PC-3 (cell line): ENCODE measurements around the gene TMEM187.

ENCODE experiments used
- EZH2phosphoT487 ChIP-seq: fragments of 300-600 bp; sonication (generic); IDR thresholded peaks from 2 replicates; pipeline ENCODE4 v1.6.1; 2018; ENCODE audit warnings: mild to moderate bottlenecking, antibody characterized with exemption, low read length, borderline replicate concordance
- TF ChIP-seq, protein P1 (sequence below): fragments of 300-600 bp; sonication (generic); conservative IDR thresholded peaks from 2 replicates; pipeline ENCODE4 v1.5.1; 2017; ENCODE audit warnings: antibody characterized with exemption, low read depth, mild to moderate bottlenecking, low read length

DNA sequence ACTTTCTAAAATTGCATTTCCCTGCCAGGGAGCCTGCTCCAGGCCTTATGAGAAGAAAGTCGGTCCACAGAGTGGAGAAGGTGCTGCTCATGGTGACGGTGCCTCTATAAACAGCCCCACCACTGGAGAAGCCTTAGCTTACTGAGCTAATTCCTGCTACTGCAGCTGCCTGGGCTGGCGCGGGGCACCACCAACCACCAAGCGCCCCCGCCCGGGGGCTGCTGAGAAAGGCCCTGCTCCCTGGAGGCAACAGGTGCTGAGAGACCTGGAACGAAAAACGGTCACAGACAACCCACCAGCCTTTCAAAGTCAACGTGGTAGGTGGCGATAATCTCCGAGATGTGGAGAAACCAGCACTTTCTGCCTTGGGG is 3.8 kb upstream of the TMEM187 start:
- TF ChIP-seq, protein P1, sequence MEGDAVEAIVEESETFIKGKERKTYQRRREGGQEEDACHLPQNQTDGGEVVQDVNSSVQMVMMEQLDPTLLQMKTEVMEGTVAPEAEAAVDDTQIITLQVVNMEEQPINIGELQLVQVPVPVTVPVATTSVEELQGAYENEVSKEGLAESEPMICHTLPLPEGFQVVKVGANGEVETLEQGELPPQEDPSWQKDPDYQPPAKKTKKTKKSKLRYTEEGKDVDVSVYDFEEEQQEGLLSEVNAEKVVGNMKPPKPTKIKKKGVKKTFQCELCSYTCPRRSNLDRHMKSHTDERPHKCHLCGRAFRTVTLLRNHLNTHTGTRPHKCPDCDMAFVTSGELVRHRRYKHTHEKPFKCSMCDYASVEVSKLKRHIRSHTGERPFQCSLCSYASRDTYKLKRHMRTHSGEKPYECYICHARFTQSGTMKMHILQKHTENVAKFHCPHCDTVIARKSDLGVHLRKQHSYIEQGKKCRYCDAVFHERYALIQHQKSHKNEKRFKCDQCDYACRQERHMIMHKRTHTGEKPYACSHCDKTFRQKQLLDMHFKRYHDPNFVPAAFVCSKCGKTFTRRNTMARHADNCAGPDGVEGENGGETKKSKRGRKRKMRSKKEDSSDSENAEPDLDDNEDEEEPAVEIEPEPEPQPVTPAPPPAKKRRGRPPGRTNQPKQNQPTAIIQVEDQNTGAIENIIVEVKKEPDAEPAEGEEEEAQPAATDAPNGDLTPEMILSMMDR = peak; percentile 28; the same call in 1 of the 2 replicates
- no peak for TF ChIP-seq EZH2phosphoT487
